ENCODE data around the gene RAB27A.

The RAB27A gene

GRCh38 chr15:55277116-55277564, 12.5 kb downstream of the RAB27A start:
- TF ChIP-seq CTCF (IDR thresholded peaks at IDR 0.05), result no peak

GRCh38 chr15:55276324-55276723, 13.3 kb downstream of the RAB27A start:
- H3K79me2 ChIP-seq, result no peaks in the 10 kb centered on the region
- H3K36me3 ChIP-seq (ENCODE audit: control insufficient read depth, insufficient read depth, low read length), result no peaks in the 10 kb centered on the region
- no peak overlapping the region for H3K4me2 ChIP-seq (ENCODE audit: low read length)
- H3K4me3 ChIP-seq (ENCODE audit: low read depth, low read length), result no peak overlapping the region
- H3K27ac ChIP-seq, result no peak overlapping the region
- no peak for TF ChIP-seq CTCF (IDR thresholded peaks at IDR 0.05)
- H3K9ac ChIP-seq, result no peak overlapping the region
- no peaks in the 10 kb centered on the region for H3K4me1 ChIP-seq
- no peaks in the 10 kb centered on the region for H3K9me3 ChIP-seq (ENCODE audit: control insufficient read depth, low read length)
- no peak overlapping the region for H2AFZ ChIP-seq
- H3K27me3 ChIP-seq (ENCODE audit: control insufficient read depth, insufficient read depth, low read length), result no peaks in the 10 kb centered on the region

More at GRCh38 chr15:55277116-55277564, 12.5 kb downstream of the RAB27A start:
- Histone ChIP-seq H3K79me2 (no peaks in the 10 kb centered on the region), H2AFZ (no peak overlapping the region), H3K36me3 (ENCODE audit: control insufficient read depth, insufficient read depth, low read length) (no peaks in the 10 kb centered on the region), H3K9ac (no peak overlapping the region), H3K4me2 (ENCODE audit: low read length) (no peak overlapping the region), H3K27ac (no peak overlapping the region), H3K4me3 (ENCODE audit: low read depth, low read length) (no peak overlapping the region), H3K9me3 (ENCODE audit: control insufficient read depth, low read length) (no peaks in the 10 kb centered on the region), H3K4me1 (no peaks in the 10 kb centered on the region), H3K27me3 (ENCODE audit: control insufficient read depth, insufficient read depth, low read length) (no peaks in the 10 kb centered on the region)

GRCh38 chr15:55270291-55270690, 19.3 kb downstream of the RAB27A start:
- no peak overlapping the region for H2AFZ ChIP-seq
- H3K79me2 ChIP-seq, result no peaks in the 10 kb centered on the region
- H3K27me3 ChIP-seq (ENCODE audit: control insufficient read depth, insufficient read depth, low read length), result no peaks in the 10 kb centered on the region
- H3K4me3 ChIP-seq (ENCODE audit: low read depth, low read length), result no peak overlapping the region
- no peak overlapping the region for H3K9ac ChIP-seq
- TF ChIP-seq CTCF (IDR thresholded peaks at IDR 0.05), result no peak
- no peak overlapping the region for H3K27ac ChIP-seq
- H3K9me3 ChIP-seq (ENCODE audit: control insufficient read depth, low read length), result no peaks in the 10 kb centered on the region
- no peaks in the 10 kb centered on the region for H3K36me3 ChIP-seq (ENCODE audit: control insufficient read depth, insufficient read depth, low read length)
- H3K4me1 ChIP-seq, result no peaks in the 10 kb centered on the region
- H3K4me2 ChIP-seq (ENCODE audit: low read length), result no peak overlapping the region

GRCh38 chr15:55268176-55268695, 21.4 kb downstream of the RAB27A start:
- H3K9me3 ChIP-seq (ENCODE audit: control insufficient read depth, low read length), result no peaks in the 10 kb centered on the region
- H2AFZ ChIP-seq, result no peak overlapping the region
- H3K36me3 ChIP-seq (ENCODE audit: control insufficient read depth, insufficient read depth, low read length), result no peaks in the 10 kb centered on the region
- H3K9ac ChIP-seq, result no peak overlapping the region
- H3K4me1 ChIP-seq, result no peaks in the 10 kb centered on the region
- no peak overlapping the region for H3K27ac ChIP-seq
- no peaks in the 10 kb centered on the region for H3K27me3 ChIP-seq (ENCODE audit: control insufficient read depth, insufficient read depth, low read length)
- no peak overlapping the region for H3K4me3 ChIP-seq (ENCODE audit: low read depth, low read length)
- H3K79me2 ChIP-seq, result no peaks in the 10 kb centered on the region
- no peak for TF ChIP-seq CTCF (IDR thresholded peaks at IDR 0.05)
- H3K4me2 ChIP-seq (ENCODE audit: low read length), result no peak overlapping the region
